HK-2 (cell line): Measurements from ENCODE around the gene KIAA1958.
"Not testable (repeated sequence)": the region's sequence is repeated elsewhere in the genome, so short reads cannot be mapped to it uniquely, and the experiment has no call there.

ENCODE experiments used
- DNase-seq: peaks from one replicate; pipeline ENCODE4 v3.0.0-alpha.2; 2018; ENCODE audit not compliant: unreplicated experiment

Gene KIAA1958

DNA sequence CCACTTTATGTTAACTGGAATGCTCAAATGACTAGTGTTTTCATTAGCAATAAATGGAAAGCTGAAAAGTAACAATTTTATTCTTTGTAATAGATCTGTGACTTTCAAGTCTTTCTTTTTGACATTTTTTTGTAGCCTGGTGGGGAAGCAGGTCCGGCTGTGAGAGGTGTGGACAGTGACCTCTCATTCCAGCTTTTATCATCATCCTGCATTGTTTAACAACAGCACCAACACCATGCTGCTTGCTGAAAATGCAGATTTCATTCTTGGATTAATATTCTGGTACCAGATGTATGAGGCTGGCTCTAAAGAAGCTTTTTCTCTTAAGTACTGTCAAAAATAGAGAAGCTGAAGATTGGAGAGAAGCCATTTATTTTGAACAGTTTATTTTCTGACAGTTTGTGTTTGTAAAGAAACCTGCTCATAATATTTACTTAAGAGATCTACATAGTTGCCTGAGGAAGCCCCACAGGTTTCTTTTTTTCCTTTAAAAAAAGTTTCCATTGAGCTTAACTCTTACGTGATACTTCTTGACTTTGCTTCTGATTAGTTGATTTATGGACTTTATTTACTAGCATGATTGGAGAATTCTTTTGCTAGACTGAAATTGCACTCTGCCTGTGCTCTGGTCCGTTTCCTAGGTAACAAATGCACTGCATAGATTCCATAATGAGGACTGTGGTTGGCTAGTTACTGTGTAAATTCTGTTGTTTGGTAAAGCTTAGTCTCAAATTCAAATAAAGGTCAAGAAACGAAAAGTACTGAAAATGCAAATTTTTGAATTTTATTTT, 3.4 kb downstream of the KIAA1958 start:
- no peak for DNase-seq

DNA sequence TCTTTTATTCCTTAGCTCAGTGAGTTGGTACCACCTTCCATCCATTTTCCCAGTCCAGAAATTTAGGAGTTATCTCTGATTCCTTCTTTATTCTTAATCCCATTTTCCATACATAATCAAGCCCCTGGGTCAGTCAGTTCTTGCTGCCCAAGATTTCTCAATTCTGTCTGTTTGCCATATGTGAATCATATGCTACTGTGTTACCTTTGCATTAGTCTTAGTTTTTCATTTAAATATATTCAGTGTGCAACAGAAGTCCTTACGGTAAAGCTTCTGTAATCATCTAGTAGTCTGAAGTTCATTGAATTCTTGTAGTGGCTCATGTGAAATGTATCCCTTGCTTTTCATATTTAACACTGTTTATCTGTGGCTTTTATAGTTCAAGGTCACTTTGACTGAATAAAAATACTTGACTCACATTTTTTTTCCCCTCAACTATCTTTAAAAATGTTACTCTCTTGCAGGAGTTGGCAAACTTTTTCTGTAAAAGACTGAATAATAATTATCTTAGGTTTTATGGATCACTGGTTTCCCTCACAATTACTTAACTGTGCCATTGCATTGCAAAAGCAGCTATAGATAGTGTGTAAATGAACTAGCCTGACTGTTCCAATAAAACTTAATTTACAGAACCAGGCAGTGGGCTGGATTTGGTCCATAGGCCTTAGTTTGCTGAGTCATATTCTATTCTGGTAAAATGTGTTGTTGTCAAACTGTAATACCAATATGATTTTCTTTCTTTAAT, 6.9 kb downstream of the KIAA1958 start:
- no peak for DNase-seq

DNA sequence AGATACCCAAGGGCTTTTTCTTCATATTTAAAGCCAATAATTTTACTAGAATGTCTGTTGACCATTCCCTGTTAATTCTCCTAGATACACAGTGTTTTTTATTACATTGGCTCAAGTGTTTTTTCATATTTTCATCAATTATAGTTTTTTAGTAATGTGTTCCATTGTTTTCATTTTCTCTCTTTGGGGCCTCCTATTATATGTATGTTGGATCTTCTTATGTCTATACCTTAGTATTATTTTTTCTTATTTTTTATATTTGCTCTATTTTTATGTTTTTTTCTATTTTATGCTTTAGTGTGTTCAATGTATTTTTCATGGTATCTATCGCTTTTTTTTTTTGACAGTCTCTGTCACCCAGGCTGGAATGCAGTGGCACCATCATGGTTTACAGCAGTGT, 7.5 kb downstream of the KIAA1958 start:
- no peak for DNase-seq

- no peak for DNase-seq
Measured at GRCh38 chr9:112495614-112496013, 9.0 kb downstream of the KIAA1958 start.

- no peak for DNase-seq
Measured at GRCh38 chr9:112496074-112496722, 9.6 kb downstream of the KIAA1958 start.

DNA sequence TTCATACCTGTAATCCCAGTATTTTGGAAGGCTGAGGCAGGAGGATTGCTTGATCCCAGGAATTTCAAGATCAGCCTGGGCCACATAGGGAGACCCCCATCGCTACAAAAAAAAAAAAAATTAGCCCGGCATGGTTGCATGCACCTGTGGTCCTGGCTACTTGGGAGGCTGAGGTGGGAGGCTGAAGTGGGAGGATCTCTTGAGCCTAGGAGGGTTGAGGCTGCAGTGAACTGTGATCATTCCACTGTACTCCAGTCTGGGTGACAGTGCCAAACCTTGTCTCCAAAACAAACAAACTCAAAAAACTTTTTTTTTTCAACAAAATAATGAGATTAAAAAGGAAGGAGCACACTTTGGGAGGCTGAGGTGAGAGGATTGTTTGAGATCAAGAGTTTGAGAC, 14.2 kb downstream of the KIAA1958 start:
- no peak for DNase-seq

- DNase-seq: no peak
Measured at GRCh38 chr9:112501287-112501686, 14.7 kb downstream of the KIAA1958 start.

GRCh38 chr9:112502175-112502946, 15.7 kb downstream of the KIAA1958 start:
- DNase-seq: no peak

DNA sequence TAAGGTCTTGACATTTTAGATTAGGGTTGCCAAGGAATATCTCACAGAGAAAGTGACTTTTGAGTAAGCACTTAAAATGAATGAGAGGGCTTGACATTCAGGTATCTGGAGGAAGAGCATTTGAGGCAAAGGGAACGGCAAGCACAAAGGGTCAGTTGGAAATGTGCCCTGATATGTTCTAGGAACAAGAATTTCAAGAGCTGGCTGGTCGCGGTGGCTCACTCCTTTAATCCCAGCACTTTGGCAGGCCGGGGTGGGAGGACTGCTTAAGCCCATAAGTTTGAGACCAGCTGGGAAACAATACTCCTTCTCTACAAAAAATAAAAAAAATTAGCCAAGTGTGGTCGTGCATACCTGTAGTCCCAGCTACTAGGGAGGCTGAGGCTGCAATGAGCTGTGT, 16.5 kb downstream of the KIAA1958 start:
- DNase-seq: no peak

DNA sequence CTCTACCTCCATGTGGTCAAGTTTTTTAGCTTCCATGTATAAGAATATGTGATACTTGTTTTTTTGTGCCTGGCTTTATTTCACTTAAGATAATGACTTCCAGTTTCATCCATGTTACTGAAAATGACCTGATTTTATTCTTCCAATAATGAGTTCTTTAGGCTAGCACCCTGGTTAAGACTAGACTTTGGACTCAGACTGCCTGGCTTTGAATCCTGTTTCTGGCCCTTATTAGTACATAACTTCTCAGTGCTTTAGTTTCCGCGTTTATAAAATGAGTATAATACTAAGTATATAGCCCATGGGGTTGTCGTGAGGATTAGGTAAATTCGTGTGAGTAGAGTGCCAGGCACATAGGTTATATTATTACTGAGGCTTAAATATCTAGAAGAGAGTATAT, 18.5 kb downstream of the KIAA1958 start:
- no peak for DNase-seq

DNA sequence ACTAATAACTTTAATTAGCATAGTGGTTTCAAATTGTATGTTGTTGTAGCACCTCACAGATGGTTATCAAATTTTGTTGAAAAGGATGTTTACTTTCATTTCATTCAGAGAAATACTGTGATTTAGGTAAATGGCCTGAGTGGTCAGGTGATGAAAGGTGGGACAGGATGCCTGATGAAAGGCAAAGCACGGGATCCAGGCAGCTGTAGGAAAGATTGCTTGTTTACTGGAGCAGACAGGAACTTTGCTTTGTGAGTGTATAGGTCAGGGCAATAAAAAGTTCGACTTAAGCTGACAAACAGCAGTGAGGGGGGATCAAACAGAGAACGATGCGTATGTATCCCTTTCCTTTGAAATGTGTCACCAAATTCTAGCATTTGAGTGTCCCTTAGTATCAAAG, 19.0 kb downstream of the KIAA1958 start:
- no peak for DNase-seq

GRCh38 chr9:112506571-112506970, 19.9 kb downstream of the KIAA1958 start:
- DNase-seq: no peak

DNA sequence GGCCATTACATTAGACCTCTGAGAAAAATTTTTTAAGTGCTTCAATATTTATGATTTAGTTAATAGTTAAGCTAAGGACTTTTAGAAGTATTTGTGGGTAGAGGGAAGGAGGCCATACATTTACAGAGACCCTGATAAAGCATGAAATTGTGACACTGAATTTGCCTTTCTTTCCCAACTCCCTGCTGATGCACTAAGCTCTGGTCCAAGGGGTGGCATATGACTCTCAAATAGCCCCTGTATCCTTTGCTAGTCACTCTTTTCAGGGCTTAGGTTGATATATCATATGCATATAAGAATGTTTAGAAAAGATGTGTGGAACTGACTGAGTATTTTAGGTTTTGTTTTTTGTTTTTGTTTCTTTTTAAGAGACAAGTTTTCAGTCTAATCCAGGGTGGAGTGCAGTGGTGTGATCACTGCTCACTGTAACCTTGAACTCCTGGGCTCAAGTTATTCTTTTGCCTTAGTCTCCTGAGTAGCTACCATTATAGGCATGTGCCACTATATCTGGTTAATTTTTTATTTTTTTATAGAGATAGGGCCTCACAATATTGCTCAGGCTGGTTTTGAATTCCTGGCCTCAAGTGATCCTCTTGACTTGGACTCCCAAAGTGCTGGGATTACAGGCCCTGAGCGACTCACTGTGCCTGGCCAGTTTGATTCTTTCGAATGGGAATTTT, 20.5 kb downstream of the KIAA1958 start:
- DNase-seq: no peak

- no peak for DNase-seq
Measured at GRCh38 chr9:112508377-112508776, 21.8 kb downstream of the KIAA1958 start.

DNA sequence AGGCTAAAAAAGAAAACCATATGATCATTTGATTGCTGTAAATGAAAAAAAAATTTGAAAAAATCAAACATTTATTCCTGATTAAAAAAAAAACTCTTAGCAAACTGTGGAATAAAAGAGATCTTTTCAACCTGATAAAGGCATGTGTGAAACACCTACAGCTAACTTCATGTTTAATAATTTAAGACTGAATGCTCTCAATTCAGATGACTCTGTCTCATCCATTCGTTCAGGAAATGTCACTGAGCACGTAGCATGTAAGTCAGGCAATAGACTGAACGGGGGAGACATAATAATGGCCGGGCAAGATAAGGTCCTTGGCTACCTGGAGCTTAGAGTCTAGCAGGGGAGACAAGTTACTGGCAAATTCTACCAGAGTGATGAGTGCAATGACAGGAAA, 25.8 kb downstream of the KIAA1958 start:
- not testable (repeated sequence) for DNase-seq

GRCh38 chr9:112516769-112517168, 30.1 kb downstream of the KIAA1958 start:
- DNase-seq: no peak

GRCh38 chr9:112520069-112520468, 33.4 kb downstream of the KIAA1958 start:
- DNase-seq: no peak

DNA sequence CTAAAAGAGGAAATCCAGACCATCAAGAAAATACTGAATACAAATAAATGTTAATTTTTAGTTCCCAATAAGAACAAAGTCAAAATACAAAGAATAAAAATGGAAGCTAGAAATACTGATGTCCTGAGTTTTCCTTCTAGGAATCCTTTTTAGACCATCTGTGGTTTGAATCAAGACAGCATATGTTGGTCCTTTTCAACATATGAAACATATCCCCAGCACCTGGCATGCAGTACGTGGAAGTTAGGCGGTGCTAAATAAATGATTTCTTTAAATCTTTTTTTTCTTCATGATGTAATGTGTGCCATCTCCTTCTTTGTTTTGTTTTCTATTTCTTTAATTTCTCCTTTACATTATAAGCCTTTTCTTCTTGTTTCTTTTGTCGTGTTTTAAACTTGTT, 34.0 kb downstream of the KIAA1958 start:
- DNase-seq: no peak

DNA sequence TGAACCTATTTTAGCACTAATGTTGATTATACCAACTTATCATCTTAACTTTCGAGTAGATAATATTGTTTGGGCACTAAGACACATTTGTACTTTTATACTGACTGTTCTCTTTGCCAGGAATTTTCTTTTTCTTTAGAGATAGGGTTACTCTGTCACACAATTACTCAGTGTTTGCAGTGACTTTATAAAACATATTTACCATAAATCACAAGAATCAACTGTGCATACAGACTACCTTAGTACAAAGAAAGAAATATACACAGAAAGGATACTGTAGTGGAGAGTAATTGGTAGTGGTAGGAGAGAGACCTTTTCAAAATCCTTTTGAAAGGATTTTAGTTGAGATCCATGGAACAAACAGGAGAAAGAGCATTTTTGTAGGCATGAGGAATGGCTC, 40.3 kb downstream of the KIAA1958 start:
- no peak for DNase-seq

- no peak for DNase-seq
Measured at GRCh38 chr9:112527959-112528358, 41.3 kb downstream of the KIAA1958 start.

- no peak for DNase-seq
Measured at GRCh38 chr9:112529316-112529715, 42.7 kb downstream of the KIAA1958 start.
